T47D (cell line): ENCODE results near the gene TREX2.
"Not testable (repeated sequence)": the region's sequence is repeated elsewhere in the genome, so short reads cannot be mapped to it uniquely, and the experiment has no call there.

ENCODE experiments used
- DNase-seq, 2 experiments: peaks; one replicate each; pipeline versions ENCODE4 v3.0.0 to v3.0.0-alpha.2; 2011 to 2012; ENCODE audit warnings: low read depth in 1 of 2, low spot score in 1 of 2
- JUND ChIP-seq: IDR thresholded peaks from 2 replicates; pipeline ENCODE4 v1.6.1; 2012; ENCODE audit warnings: low read depth
- in situ Hi-C: cut with HindIII; loops from 2 replicates; pipeline ENCODE4 v1.10.0; 2016; ENCODE audit warnings: low sequenced_read_pairs, low pct_unique_long_range_greater_than_20kb

The TREX2 gene

GRCh38 chrX:153412746-153413720 lies 32.8 kb downstream of the TREX2 start:
- DNase-seq: no peak
- no peak for TF ChIP-seq JUND
- in situ Hi-C loops: no loop called here

GRCh38 chrX:153411988-153412574 lies 33.8 kb downstream of the TREX2 start:
- no peak for TF ChIP-seq JUND
- in situ Hi-C loops: no loop called here
- no peak for DNase-seq

GRCh38 chrX:153411255-153411987 lies 34.4 kb downstream of the TREX2 start, which contains the start of gene ZFP92:
Gene ZFP92, plus strand, starts transcription at chrX:153411472. Its CDS starts 6,851 bp downstream, at chrX:153418323.
- in situ Hi-C loops: no loop called here
- DNase-seq: no peak
- no peak for TF ChIP-seq JUND

GRCh38 chrX:153410888-153411254 lies 35.0 kb downstream of the TREX2 start:
- in situ Hi-C loops: no loop called here
- no peak for TF ChIP-seq JUND
- no peak for DNase-seq

- DNase-seq: no peak
- in situ Hi-C loops: no loop called here
- no peak for TF ChIP-seq JUND
These were observed 35.5 kb downstream of the TREX2 start for GRCh38 chrX:153410373-153410772.

GRCh38 chrX:153409414-153410101 lies 36.3 kb downstream of the TREX2 start:
- in situ Hi-C loops: no loop called here
- no peak for TF ChIP-seq JUND
- no peak for DNase-seq

- TF ChIP-seq JUND: no peak
- in situ Hi-C loops: no loop called here
- DNase-seq: no peak
These were observed 36.9 kb downstream of the TREX2 start for GRCh38 chrX:153408871-153409351.

- no peak for DNase-seq
- in situ Hi-C loops: no loop called here
- TF ChIP-seq JUND: no peak
These were observed 37.6 kb downstream of the TREX2 start for GRCh38 chrX:153408221-153408721.

- in situ Hi-C loops: no loop called here
These were observed 38.1 kb downstream of the TREX2 start for GRCh38 chrX:153407736-153408135.

GRCh38 chrX:153406903-153407302 lies 39.0 kb downstream of the TREX2 start:
- in situ Hi-C loops: no loop called here
- DNase-seq: no peak
- TF ChIP-seq JUND: no peak

More at GRCh38 chrX:153407736-153408135, 38.1 kb downstream of the TREX2 start:
- DNase-seq: no peak
- no peak for TF ChIP-seq JUND

GRCh38 chrX:153406011-153406410 lies 39.8 kb downstream of the TREX2 start:
- TF ChIP-seq JUND: no peak
- in situ Hi-C loops: no loop called here
- no peak for DNase-seq

- TF ChIP-seq JUND: no peak
- no peak for DNase-seq
- in situ Hi-C loops: no loop called here
These were observed 40.4 kb downstream of the TREX2 start for GRCh38 chrX:153405426-153405825.

- in situ Hi-C loops, DNase-seq: not testable (repeated sequence)
These were observed 41.5 kb downstream of the TREX2 start for GRCh38 chrX:153404333-153404732.
